ENCODE results near the gene SMO. TPM values are rescaled to one million over a fixed set of nuclear protein-coding genes. Genes with fewer than 3 reads are reported as not detected.

SMO gene
- total and polyA plus RNA-seq, 9 of the 15 experiments (the other 6 are each of a cell fraction or from before 2014, with no cell fraction given) = 0.05 to 0.13 (median 0.10) TPM; not detected in 5

DNA sequence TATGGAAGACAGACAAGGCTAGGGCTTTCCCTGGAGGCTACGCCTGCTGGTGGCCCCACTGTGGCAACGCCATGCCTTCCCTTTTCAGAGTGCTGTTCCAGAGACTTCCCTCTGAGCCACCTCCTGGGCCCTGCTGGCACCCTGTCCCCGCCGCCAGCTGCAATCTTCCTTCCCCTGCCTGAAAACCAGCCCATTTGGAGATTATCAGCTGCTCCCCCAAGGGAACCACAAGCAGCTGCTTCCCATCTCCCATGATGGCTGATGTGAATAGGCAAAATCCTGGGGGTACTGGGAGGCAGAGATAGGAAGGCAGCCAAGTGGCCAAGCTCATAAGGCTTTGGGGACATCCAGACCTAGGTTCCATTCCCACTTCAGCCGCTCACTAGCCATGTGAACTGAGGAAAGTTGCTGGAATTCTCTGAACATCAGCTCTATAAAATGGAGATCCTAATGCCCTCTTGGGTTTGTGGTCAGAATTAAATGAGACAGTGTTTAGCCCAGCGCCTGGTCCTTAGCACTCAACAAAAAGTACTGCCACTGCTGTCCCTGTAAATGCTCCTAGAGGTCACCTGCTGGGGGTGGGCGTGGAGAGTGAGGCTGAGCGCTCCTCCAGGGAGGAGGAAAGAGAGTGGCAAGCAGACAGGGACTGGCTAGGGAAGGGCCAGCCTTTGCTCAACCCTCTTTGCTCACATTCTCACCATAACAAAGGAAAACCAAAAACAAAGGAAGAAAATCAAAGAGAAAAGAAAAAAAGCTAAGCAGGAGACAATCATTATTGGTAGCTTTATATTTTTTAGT is 38.0 kb upstream of the SMO start (continued):
- TF ChIP-seq, protein P1, sequence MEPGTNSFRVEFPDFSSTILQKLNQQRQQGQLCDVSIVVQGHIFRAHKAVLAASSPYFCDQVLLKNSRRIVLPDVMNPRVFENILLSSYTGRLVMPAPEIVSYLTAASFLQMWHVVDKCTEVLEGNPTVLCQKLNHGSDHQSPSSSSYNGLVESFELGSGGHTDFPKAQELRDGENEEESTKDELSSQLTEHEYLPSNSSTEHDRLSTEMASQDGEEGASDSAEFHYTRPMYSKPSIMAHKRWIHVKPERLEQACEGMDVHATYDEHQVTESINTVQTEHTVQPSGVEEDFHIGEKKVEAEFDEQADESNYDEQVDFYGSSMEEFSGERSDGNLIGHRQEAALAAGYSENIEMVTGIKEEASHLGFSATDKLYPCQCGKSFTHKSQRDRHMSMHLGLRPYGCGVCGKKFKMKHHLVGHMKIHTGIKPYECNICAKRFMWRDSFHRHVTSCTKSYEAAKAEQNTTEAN (CRISPR knock-in tag; IDR thresholded peaks at IDR 0.05) = no peak
- TF ChIP-seq ZNF175 (CRISPR knock-in tag; IDR thresholded peaks at IDR 0.05; ENCODE audit: low read depth) = peak; percentile 67; the same call in 1 of the 2 replicates
- TF ChIP-seq ZNF197 (CRISPR knock-in tag; IDR thresholded peaks at IDR 0.05; ENCODE audit: low read depth) = peak; percentile 87; the same call in 1 of the 2 replicates
- TF ChIP-seq, protein P2, sequence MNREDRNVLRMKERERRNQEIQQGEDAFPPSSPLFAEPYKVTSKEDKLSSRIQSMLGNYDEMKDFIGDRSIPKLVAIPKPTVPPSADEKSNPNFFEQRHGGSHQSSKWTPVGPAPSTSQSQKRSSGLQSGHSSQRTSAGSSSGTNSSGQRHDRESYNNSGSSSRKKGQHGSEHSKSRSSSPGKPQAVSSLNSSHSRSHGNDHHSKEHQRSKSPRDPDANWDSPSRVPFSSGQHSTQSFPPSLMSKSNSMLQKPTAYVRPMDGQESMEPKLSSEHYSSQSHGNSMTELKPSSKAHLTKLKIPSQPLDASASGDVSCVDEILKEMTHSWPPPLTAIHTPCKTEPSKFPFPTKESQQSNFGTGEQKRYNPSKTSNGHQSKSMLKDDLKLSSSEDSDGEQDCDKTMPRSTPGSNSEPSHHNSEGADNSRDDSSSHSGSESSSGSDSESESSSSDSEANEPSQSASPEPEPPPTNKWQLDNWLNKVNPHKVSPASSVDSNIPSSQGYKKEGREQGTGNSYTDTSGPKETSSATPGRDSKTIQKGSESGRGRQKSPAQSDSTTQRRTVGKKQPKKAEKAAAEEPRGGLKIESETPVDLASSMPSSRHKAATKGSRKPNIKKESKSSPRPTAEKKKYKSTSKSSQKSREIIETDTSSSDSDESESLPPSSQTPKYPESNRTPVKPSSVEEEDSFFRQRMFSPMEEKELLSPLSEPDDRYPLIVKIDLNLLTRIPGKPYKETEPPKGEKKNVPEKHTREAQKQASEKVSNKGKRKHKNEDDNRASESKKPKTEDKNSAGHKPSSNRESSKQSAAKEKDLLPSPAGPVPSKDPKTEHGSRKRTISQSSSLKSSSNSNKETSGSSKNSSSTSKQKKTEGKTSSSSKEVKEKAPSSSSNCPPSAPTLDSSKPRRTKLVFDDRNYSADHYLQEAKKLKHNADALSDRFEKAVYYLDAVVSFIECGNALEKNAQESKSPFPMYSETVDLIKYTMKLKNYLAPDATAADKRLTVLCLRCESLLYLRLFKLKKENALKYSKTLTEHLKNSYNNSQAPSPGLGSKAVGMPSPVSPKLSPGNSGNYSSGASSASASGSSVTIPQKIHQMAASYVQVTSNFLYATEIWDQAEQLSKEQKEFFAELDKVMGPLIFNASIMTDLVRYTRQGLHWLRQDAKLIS (CRISPR knock-in tag; IDR thresholded peaks at IDR 0.05) = no peak
- no peak for TF ChIP-seq KDM2B (CRISPR knock-in tag; IDR thresholded peaks at IDR 0.05)
- TF ChIP-seq CAMTA2 (CRISPR knock-in tag; conservative IDR thresholded peaks at IDR 0.05) = no peak
- TF ChIP-seq FOXK1 (CRISPR knock-in tag; IDR thresholded peaks at IDR 0.05; ENCODE audit: borderline replicate concordance) = no peak
- no peak for TF ChIP-seq POU5F1 (IDR thresholded peaks at IDR 0.05; ENCODE audit: borderline replicate concordance, low read depth, low read length, partially characterized antibody)
- TF ChIP-seq, protein P3, sequence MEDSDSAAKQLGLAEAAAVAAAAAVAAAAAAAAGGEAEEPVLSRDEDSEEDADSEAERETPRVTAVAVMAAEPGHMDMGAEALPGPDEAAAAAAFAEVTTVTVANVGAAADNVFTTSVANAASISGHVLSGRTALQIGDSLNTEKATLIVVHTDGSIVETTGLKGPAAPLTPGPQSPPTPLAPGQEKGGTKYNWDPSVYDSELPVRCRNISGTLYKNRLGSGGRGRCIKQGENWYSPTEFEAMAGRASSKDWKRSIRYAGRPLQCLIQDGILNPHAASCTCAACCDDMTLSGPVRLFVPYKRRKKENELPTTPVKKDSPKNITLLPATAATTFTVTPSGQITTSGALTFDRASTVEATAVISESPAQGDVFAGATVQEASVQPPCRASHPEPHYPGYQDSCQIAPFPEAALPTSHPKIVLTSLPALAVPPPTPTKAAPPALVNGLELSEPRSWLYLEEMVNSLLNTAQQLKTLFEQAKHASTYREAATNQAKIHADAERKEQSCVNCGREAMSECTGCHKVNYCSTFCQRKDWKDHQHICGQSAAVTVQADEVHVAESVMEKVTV (CRISPR knock-in tag; IDR thresholded peaks at IDR 0.05) = peak; percentile 35; the same call in 1 of the 2 replicates
- peak; percentile 86 for TF ChIP-seq ZNF584 (CRISPR knock-in tag; IDR thresholded peaks at IDR 0.05; ENCODE audit: low read depth)
- TF ChIP-seq, protein P4, sequence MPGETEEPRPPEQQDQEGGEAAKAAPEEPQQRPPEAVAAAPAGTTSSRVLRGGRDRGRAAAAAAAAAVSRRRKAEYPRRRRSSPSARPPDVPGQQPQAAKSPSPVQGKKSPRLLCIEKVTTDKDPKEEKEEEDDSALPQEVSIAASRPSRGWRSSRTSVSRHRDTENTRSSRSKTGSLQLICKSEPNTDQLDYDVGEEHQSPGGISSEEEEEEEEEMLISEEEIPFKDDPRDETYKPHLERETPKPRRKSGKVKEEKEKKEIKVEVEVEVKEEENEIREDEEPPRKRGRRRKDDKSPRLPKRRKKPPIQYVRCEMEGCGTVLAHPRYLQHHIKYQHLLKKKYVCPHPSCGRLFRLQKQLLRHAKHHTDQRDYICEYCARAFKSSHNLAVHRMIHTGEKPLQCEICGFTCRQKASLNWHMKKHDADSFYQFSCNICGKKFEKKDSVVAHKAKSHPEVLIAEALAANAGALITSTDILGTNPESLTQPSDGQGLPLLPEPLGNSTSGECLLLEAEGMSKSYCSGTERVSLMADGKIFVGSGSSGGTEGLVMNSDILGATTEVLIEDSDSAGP (CRISPR knock-in tag; IDR thresholded peaks at IDR 0.05) = no peak
- TF ChIP-seq NR2C1 (IDR thresholded peaks at IDR 0.05) = peak; percentile 36; the same call in 1 of the 2 replicates
- TF ChIP-seq NR2C1 (tag; IDR thresholded peaks at IDR 0.05) = no peak; the same call in 1 of the 2 replicates
- TF ChIP-seq CBFA2T2 (conservative IDR thresholded peaks at IDR 0.05) = peak; percentile 99
- peak; percentile 82 to 95; a peak in 3 of 4 replicates for TF ChIP-seq RCOR1 (IDR thresholded peaks at IDR 0.05; ENCODE audit: borderline replicate concordance in 1 of 2, low read depth in 2 of 2, low read length in 2 of 2)
- TF ChIP-seq HDAC3 (IDR thresholded peaks at IDR 0.05; ENCODE audit: borderline replicate concordance, partially characterized antibody) = no peak

Measured in K562 (cell line).